HK-2 (cell line): Measurements from ENCODE around the gene ZNF462.
"Not testable (repeated sequence)": the region's sequence is repeated elsewhere in the genome, so short reads cannot be mapped to it uniquely, and the experiment has no call there.

Experiments
- DNase-seq: peaks from one replicate; pipeline ENCODE4 v3.0.0-alpha.2; 2018; ENCODE audit not compliant: unreplicated experiment

Gene ZNF462

DNA sequence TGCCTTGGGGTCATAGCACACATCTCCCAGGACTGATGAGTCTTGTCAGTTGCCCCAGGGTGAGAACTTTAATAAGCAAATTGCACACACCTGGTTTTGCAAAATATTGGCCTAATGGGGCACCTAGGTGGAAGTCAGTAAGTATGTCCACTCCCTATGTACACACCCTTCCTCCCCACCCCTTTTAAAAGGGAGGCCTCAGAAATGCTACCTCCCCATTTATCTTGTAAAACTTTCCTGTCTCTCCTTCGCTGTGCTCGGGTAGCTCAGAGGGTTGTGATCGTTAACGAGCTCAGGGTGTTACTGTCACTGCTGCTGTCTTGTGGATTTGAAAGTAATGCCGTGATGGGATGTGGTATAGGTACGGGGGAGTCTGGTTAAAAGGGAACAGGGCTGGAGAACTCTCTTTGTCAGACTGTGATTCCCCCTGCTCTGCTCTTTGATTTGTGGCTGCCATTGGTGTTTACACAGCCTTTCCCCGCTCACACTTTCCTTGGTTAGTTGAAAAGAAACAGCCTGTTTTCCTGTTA, 26.2 kb downstream of the ZNF462 start:
- DNase-seq: no peak

DNA sequence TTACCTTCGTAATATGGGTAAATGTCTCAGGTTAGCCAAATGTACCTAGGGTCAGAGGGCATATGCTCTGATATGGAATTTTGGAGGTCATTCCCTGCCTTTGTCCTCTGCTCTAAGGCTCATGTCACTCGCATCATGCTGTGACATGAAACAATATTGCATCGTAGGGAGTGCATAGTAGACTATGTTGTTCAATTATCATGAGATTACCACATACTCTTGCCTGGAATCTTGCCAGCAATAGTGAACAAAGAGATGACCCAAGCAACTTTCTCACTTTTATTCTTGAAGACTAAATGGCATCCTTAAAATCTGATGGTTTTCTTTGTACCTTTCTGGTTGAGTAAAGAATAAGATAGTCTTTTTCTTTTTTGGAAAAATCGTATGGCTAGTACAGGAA, 27.6 kb downstream of the ZNF462 start:
- no peak for DNase-seq

DNA sequence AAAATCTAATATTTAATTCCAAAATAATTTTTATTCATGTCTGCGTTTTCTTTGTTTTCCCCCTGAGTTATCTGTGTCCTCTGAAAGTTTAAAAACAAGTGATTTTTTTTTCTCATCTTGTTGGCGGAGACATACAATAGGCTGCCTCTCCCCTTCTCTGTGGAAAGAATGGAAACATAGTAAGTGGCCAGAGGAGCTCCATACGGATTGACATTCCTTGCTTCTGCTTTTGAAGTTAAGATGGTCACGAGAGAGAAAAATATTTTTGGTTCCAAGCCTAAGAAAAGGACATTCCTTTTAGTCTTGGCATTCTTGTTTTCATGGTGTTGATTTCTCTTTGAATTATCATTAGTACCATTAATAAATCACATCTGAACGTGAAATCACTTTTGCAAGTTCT, 28.3 kb downstream of the ZNF462 start:
- DNase-seq: no peak

DNA sequence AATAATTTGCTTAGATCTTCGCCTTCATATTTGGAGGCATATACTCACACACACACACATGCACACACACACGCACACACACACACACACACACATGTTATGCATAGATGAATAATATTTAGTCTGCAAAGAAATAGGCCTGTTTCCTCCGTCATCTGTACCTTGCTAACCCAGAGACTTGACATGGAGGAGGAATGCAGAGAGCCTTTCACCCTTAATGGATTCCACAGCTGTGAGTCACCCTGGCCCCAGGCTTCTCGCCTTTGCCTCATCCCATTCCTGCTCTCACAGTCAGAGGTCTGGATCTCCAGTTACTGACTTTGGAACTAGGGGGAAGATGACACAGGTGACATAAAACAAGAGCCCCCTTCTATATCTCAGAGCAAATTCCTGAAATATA, 29.7 kb downstream of the ZNF462 start:
- peak; percentile 89 for DNase-seq

DNA sequence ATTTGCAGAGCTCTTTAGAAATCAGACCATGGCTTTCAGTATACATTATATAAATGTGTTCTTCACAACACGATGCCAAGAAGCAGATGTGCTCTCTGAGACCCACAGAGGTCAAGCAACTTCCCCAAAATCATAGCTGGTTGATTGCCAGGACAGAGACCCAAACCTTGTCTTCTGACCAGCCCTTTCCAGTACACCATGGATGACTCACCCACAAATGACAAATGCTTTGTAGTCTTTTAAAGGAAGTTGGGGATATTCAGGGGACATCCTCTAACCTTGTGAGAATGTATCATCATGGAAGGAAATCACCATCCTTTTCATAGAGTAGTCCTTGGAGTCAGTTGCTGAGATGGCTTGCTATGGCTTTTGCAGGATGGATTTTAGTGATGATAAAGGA, 30.1 kb downstream of the ZNF462 start:
- peak; percentile 41 for DNase-seq

DNA sequence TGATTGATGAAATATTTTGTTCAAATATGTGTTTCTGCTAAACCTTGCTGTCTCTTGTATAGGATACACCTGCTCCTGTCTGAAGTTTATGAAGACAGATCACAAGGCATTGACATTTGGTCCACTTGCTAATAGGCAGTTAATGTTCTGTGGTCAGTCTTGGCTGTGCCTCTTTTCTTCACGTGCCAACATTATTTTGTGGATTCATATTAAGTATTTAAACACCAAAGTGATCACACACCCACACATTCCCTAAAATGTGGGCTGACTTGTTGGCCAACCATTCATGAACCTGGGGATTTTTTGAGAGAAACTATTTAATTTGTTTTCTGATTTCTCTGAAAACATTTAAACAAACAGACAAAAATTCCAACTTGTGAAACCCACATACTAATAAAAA, 33.7 kb downstream of the ZNF462 start:
- DNase-seq: no peak

DNA sequence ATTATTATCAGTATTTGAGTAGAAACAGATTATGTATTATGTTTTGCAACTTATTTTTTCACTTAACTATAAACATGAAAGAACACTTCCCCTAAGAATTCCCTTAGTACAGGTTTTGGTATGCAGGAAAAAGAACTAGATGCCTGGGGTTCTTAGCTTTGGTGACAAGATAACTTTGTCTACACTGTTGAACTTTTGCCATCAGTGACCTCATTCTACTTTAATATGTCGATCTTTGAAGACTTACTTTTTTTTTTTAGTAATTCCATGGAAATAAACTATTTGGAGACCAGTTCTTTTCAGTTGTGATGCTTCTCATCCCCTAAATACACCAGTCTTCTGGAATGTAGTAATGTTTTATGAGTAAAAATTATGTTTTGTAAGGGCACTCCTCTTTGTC, 34.3 kb downstream of the ZNF462 start:
- no peak for DNase-seq

DNA sequence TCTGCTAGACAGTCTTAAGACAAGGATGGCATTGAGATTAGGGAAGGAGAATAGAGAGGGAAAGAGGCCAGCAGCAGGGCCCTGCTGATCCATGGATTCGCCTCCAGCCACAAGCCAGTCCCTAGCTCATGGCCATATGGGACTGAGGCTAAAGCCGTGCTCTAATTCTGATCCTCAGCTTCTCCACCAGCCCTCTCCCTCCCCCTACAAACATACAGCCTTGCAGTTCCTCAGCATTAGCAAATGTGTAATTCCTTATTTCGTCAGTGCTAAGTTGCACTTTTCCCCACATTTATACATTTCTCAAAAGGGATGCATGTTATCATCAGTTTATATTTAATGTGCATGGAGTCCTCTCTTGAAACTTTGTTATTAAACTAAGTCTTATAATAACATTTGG, 34.8 kb downstream of the ZNF462 start:
- no peak for DNase-seq

DNA sequence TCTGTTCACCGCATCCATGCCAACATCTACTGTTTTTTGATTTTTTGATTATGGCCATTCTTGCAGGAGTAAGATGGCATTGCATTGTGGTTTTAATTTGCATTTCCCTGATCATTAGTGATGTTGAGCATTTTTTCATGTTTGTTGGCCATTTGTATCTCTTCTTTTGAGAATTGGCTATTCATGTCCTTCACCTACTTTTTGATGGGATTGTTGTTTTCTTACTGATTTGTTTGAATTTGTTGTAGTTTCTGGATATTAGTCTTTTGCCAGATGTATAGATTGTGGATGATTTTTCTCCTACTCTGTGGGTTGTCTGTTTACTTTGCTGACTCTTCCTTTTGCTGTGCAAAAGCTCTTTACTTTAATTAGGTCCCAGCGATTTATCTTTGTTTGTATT, 37.6 kb downstream of the ZNF462 start:
- not testable (repeated sequence) for DNase-seq

DNA sequence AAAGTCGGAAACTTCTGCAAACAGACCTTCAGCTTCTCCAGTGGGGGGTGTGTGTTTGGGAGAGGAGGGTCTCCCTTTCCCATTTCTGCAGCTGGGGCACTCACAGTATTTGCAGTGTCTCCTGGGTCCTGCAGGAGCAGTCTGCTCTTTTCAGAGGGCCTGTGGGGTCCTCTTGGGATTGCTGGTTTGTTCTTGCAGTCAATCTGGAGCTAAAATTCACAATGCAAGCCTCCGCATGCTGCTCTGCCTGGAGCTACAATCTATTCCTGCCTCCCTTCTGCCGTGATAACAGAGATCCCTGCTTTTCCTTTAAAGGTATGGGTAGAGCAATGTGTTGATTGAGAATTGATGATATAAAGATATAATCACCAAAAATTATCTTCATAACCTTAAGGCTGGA, 43.2 kb downstream of the ZNF462 start:
- no peak for DNase-seq

DNA sequence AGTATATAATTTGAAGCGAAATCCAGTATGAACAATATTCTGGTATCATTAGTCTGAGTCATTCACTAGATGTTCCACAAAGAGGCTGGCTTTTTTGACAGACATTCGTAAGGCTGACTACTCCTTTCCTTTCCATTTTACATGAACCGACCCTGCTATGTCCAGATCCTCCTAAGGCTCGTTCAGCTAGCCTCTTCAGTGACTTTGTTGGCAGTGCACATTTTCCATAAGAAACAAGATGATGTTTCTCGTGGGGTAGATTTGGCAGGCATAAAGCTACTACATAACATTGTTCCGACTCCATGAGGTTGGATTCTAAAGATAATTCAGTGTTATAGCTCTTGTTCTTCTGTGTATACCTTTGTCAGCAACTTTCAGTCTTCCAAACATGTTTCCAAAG, 49.0 kb downstream of the ZNF462 start:
- DNase-seq: no peak

DNA sequence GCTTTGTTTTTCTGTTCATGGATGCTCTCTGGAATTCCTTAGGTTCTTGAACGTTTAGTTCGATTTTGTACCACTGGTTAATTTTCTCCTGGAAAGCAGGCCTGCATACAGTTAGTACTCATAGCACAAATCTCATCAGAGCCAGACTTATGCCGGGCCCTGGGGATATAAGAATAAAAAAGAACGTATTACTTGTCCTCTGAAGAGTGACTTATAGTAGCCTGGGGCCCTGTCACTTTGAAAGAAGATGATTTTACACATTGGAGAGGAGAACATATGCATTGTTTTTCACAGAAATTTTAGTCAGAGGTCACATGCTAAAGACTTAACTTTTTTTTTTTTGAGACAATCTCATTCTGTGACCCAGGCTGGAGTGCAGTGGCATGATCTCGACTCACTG, 50.3 kb downstream of the ZNF462 start:
- DNase-seq: no peak

DNA sequence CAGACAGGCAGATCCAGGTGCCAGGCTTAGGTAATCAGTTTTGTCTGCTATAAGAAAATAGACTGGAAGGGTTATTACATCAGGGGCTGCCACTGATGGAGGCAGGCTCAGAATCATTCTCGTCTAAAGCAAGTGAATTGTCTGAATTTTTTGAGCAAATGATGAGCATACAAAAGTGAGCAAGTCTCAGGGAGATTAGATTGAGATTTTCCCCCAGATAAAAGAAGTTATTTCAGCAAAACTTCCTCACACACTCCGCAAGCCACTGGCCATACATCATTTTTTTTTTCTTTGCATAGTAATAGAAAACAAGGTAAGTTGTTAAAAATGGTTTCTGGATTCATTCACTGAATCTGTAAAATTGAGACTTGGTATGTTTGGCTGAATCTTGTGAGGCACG, 52.9 kb downstream of the ZNF462 start:
- no peak for DNase-seq

DNA sequence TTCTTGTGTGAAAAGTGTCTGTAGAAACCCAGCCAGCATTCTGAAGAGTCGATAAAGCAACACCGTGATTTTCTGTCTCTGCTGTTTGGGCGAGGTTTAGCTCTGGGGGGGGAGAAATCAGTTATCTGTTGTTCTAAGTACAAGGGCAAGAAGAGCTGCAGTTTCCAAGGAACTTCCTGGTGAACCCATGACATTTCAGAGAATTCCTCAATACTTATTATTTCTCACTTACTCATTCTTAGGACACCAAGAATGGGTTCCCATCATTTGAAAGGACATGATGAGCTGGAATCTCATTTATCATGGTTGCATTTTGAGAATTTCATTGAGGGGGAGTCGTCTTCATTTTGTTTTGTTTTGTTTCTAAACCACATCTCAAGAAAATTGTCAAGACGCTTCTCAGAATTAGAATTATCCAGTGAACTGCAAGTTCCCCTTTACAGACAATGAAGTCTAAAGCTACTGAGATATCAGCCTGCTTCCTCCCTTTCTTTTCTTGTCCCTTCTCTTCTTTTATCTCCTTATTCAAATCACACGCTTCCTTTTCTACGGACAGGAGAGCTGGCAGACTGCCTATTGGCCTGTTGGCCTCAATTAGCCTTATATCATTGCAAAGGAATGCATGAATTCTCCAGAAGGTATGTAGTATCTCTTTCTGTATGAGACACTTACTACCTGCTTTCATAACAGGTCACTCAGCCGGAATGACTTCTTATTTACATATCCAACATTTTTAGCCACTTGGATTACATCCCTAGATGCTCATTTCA, 53.7 kb downstream of the ZNF462 start:
- DNase-seq: peak; percentile 72

DNA sequence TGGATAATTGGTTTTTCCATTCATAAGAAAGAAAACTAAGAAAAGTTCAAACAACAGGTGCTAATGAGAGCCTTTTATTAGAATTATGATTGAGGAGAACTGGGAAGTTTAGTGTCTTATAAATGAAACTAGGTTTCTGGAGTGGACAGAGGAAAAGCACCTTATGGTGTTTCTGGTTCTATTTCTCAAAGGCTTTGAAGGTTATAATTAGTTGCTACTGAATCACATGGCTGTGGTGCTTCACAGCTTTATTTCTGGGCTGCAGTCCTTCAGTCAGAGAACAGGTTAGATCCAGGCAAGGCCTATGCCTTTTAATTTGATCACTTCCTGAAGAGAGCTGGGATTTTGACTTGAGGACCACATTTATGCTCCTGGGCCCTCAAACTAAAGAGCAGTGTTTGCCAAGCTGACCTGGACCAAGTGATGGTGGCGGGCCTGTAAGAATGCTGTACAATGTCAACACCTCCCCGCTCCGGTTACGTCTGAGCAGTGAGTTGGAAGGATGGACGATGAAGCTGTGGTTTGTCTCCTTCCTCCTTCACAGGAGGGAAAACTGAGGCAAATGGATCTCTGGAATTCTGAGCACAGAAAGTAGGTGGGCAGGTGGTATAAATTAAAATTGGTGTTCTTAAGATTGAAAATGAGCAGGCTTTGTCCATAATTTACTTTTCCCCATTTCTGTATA, 56.0 kb downstream of the ZNF462 start:
- no peak for DNase-seq

DNA sequence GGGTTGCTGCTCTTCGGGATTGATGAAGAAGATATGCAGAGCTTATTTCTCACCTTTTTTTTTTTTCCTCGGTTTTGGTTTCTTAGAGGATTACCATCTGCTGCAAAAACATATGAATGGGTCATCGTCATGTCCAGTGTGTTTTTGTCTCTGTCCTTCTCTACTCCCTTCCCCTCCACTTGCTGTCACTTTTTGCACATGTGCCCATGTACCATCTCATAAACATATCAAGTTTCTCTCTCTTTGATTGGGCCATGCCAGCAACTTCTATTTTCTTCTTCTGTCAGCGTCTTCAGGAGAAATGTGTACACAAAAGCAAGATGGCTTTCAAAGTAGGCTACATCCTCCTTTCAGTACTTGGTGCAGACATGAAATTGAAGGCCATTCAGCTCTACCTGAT, 57.1 kb downstream of the ZNF462 start:
- no peak for DNase-seq

DNA sequence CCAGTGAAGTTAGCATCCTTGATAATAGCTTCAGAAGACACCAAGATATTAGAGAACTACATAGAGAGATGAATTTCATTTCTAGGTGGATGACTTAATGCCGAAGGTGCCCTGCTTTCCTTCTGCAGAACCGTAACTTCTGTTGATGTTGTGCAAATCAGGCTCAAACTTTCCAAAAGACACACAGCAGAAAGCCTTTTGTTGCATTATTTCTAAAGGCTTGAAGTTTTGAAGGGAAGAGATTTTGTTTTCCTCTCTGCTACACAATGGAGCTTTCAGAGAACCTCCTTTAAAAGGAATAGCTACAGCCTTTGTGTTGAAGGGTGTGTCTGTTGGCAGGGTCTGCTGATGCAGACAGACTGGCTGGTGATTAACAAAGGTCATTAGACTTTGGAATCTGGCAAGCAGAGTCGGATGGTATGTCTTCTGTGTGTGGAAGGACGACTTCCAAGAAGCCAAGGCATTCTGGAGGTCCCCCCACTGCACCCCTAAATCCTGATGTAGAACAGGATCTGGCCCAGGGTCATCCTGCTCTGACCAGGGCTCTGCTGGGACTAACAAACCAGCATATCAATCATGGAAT, 57.8 kb downstream of the ZNF462 start:
- DNase-seq: no peak

DNA sequence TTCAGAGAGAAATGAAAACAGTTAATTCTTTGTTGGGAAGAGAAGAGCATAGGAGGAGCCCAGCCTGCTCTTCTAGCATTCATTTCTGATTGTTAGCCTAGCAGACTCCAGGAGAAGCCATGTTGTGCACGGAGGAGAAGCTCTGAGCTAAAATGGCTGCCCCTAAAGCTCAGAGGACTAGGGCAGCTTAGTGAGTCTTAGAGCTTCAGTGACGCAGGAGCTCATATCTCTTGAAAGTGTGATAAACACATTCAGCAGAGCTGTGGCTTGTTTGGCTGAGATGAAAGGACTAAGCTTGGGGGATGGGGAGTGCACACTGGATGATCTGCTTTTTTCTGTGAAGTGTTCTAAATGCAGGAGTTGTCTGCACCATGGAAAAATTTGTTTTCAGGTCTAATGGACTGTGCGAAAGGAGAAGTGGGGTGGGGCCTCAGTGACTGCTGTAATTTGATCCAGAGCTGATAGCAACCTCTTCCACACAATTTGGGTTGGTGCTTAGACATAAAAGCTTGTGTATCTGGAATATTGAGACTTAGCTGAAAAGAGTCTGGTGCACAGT, 58.5 kb downstream of the ZNF462 start:
- DNase-seq: no peak

DNA sequence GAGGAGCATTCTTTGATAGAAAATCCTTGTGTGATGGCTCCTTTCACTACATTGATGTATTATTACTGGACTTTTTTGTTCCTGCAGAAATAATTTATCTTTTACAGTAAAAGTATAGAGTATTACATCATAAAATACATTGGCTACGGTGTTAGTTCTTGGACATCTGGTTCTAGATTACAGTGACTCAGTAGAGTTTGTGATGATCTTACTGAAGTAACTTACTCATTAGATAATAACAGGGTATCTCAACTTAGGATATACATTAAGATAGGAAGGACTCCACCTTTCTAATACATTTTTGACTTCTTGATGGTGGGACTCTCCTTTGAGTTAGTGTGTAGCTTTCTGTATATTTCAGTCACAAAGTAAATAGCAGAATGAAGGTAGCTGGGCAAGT, 59.1 kb downstream of the ZNF462 start:
- no peak for DNase-seq

DNA sequence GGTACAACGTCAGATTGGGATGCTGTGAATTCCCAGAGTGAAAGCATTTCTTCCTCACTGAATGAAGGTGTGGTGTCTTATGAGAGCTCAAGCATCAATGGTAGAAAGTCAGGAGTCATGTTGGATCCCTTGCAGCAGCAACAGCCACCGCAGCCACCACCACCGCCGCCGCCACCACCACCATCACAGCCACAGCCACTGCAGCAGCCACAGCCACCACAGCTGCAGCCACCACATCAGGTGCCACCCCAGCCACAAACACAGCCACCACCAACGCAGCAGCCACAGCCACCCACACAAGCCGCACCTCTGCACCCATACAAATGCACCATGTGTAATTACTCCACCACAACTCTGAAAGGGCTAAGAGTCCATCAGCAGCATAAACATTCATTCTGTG, 62.4 kb downstream of the ZNF462 start:
- DNase-seq: no peak

DNA sequence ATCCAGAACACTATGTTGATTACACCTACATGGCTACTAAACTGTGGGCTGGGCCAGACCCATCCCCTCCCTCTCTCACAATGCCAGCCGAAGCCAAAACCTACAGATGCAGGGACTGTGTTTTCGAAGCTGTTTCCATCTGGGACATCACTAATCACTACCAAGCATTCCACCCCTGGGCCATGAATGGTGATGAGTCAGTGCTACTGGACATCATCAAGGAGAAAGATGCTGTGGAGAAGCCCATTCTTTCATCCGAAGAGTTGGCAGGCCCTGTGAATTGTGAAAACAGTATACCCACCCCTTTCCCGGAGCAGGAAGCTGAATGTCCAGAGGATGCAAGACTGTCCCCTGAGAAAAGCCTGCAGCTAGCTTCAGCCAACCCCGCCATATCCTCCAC, 65.0 kb downstream of the ZNF462 start:
- no peak for DNase-seq

DNA sequence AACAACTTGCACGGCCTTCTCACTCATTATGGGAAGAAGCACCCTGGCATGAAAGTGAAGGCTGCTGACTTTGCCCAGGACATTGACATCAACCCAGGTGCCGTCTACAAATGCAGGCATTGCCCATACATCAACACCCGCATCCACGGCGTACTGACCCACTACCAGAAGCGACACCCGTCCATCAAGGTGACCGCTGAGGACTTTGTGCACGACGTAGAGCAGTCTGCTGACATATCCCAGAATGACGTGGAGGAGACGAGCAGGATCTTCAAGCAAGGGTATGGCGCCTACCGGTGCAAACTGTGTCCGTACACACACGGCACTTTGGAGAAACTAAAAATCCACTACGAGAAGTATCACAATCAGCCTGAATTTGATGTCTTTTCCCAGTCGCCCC, 65.4 kb downstream of the ZNF462 start:
- no peak for DNase-seq
